OCI-LY3 (cell line): Measurements from ENCODE around the gene GRIK4.

Experiments used
- H2AFZ ChIP-seq: fragments of 200-600, 300-600 bp; shearing (Covaris generic); 2 replicates; pipeline ENCODE4 v1.6.0; 2014; ENCODE audit warnings: antibody characterized with exemption, low read depth, low read length
- H3K27ac ChIP-seq: fragments of 200-600, 300-600 bp; sonication (generic); 2 replicates; pipeline ENCODE4 v1.5.1; 2014; ENCODE audit warnings: mild to moderate bottlenecking, low read length, moderate library complexity, mixed read lengths
- H3K27me3 ChIP-seq: fragments of 200-600, 300-600 bp; sonication (generic); 2 replicates; pipeline ENCODE4 v1.6.1; 2014; ENCODE audit warnings: low read depth, low read length, mixed read lengths
- H3K36me3 ChIP-seq: fragments of 200-600, 300-600 bp; sonication (generic); replicated peaks from 2 replicates; pipeline ENCODE3; 2014; ENCODE audit warnings: low read depth, low read length, mixed read lengths
- H3K4me1 ChIP-seq: fragments of 300-600, 200-600 bp; sonication (generic); 2 replicates; pipeline ENCODE4 v1.6.1; 2014; ENCODE audit warnings: low read length, mixed read lengths
- H3K4me2 ChIP-seq: fragments of 200-600, 300-600 bp; sonication (generic); 2 replicates; pipeline ENCODE4 v1.6.1; 2014; ENCODE audit warnings: low read length, mixed read lengths
- H3K4me3 ChIP-seq: fragments of 300-600, 200-600 bp; sonication (generic); 2 replicates; pipeline ENCODE4 v1.5.1; 2014; ENCODE audit warnings: antibody characterized with exemption, mild to moderate bottlenecking, low read length, moderate library complexity
- H3K79me2 ChIP-seq: fragments of 300-600, 200-600 bp; shearing (Covaris generic); 2 replicates; pipeline ENCODE4 v1.6.1; 2014; ENCODE audit warnings: mild to moderate bottlenecking, low read length, mixed read lengths
- H3K9ac ChIP-seq: fragments of 300-600, 200-600 bp; shearing (Covaris generic); 2 replicates; pipeline ENCODE4 v1.6.0; 2014; ENCODE audit warnings: mild to moderate bottlenecking, low read length, moderate library complexity
- H3K9me3 ChIP-seq: fragments of 200-600, 300-600 bp; shearing (Covaris generic); 2 replicates; pipeline ENCODE4 v1.6.1; 2014; ENCODE audit warnings: low read length, mixed read lengths; ENCODE audit not compliant: insufficient read depth
- H4K20me1 ChIP-seq: fragments of 200-600, 300-600 bp; sonication (generic); 2 replicates; pipeline ENCODE4 v1.6.1; 2016; ENCODE audit warnings: low read length, mixed read lengths; ENCODE audit not compliant: insufficient read depth
- EZH2phosphoT487 ChIP-seq: fragments of 200-600 bp; shearing (Covaris generic); IDR thresholded peaks from 2 replicates; pipeline ENCODE4 v1.6.1; 2018; ENCODE audit warnings: antibody characterized with exemption, mixed run types, low read depth
- TF ChIP-seq, protein P1 (sequence below): fragments of 200-600, 300-600 bp; sonication (generic); IDR thresholded peaks from 2 replicates; pipeline ENCODE4 v1.5.1; 2014; ENCODE audit warnings: antibody characterized with exemption, low read length, low read depth

GRIK4 gene

DNA sequence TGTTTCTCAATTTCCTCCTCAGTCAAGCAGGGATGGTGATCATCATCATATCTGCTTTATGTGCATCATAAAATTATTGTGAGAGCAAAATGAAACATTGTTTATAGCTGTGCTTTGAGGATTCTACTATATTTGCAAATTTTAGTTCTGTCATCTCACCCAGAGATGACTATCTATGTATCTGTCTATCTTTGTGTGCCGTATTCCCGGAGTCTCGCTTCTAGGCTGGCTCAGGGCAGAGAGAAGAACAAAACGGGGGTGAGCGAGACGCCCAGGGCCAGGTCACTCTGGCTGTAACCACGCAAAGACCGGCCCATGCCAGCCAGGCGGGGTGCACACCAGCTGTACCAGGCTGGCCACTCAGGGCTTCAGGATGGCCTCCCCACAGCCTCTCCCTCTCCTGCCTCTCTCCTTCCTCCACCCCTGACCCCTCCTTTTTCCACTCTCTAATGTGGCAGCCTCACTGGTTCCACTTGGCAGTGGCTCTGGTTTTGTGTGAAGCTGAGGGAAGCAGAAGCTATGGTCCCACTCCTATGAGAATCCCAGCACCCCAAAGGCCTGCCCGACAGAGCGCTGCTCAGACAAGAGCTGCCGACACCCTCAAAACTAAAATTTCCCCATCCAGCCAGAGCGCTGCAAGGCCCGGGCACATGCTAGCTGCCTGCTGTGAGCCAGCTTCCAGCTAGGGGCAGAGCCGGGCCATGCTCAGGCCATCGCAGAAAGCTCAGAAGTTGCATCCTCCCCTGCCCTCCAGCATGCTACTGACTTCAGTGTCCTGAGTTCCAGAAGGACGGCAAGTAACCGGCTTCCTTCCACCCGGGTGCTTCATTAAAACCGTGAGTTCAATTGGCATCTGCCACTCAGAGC, 372.8 kb downstream of the GRIK4 start:
- Histone ChIP-seq H3K4me3 (no peak overlapping the region), H3K36me3 (no peaks in the 10 kb centered on the region), H4K20me1 (no peaks in the 10 kb centered on the region), H3K79me2 (no peaks in the 10 kb centered on the region), H3K27ac (no peak overlapping the region), H2AFZ (no peak overlapping the region), H3K9ac (no peak overlapping the region), H3K4me2 (no peak overlapping the region), H3K9me3 (no peaks in the 10 kb centered on the region), H3K27me3 (peaks cover 73% of the 10 kb centered on the region), H3K4me1 (no peaks in the 10 kb centered on the region)
- TF ChIP-seq, protein P1, sequence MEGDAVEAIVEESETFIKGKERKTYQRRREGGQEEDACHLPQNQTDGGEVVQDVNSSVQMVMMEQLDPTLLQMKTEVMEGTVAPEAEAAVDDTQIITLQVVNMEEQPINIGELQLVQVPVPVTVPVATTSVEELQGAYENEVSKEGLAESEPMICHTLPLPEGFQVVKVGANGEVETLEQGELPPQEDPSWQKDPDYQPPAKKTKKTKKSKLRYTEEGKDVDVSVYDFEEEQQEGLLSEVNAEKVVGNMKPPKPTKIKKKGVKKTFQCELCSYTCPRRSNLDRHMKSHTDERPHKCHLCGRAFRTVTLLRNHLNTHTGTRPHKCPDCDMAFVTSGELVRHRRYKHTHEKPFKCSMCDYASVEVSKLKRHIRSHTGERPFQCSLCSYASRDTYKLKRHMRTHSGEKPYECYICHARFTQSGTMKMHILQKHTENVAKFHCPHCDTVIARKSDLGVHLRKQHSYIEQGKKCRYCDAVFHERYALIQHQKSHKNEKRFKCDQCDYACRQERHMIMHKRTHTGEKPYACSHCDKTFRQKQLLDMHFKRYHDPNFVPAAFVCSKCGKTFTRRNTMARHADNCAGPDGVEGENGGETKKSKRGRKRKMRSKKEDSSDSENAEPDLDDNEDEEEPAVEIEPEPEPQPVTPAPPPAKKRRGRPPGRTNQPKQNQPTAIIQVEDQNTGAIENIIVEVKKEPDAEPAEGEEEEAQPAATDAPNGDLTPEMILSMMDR = no peak
- no peak for TF ChIP-seq EZH2phosphoT487

DNA sequence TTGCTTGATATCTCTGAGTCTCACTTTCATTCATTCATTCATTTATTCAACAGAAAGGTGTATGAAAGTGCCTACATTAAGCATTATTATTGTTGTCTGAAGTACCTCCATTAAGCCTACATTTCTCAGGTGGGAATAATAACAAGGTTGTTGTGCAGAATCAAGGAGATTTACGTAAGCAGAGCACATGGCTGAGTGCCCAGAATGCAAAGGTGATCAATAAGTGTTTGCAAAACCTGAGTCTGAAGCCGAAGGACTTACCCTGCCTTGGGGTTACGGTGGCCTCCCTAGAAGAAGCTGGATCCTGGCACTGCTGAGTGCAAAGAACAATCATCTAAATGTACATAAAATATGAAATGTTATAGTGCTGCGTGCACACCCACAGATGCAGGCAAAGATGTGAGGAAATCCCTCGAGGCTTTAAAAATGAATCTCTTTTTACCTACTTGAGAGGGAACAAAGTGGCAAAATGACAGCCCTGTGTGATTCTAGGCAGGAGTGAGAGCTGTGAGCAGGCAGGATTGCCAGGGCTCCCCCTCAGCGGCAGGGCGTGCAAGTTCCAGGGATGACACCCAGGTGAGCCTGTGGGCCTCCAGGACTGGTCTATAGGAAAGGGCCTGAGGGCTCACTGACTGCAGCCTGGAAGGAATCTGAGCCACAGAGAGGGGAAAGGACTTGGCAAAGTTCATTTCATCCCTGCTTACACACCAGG, 379.2 kb downstream of the GRIK4 start:
- H3K9ac ChIP-seq = no peak overlapping the region
- no peaks in the 10 kb centered on the region for H3K4me1 ChIP-seq
- no peak overlapping the region for H2AFZ ChIP-seq
- peaks cover 40% of the 10 kb centered on the region for H3K27me3 ChIP-seq
- H3K27ac ChIP-seq = no peak overlapping the region
- H3K79me2 ChIP-seq = no peaks in the 10 kb centered on the region
- no peak overlapping the region for H3K4me3 ChIP-seq
- H3K36me3 ChIP-seq = no peaks in the 10 kb centered on the region
- no peaks in the 10 kb centered on the region for H3K9me3 ChIP-seq
- TF ChIP-seq, protein P1 = no peak
- H4K20me1 ChIP-seq = no peaks in the 10 kb centered on the region
- H3K4me2 ChIP-seq = no peak overlapping the region

DNA sequence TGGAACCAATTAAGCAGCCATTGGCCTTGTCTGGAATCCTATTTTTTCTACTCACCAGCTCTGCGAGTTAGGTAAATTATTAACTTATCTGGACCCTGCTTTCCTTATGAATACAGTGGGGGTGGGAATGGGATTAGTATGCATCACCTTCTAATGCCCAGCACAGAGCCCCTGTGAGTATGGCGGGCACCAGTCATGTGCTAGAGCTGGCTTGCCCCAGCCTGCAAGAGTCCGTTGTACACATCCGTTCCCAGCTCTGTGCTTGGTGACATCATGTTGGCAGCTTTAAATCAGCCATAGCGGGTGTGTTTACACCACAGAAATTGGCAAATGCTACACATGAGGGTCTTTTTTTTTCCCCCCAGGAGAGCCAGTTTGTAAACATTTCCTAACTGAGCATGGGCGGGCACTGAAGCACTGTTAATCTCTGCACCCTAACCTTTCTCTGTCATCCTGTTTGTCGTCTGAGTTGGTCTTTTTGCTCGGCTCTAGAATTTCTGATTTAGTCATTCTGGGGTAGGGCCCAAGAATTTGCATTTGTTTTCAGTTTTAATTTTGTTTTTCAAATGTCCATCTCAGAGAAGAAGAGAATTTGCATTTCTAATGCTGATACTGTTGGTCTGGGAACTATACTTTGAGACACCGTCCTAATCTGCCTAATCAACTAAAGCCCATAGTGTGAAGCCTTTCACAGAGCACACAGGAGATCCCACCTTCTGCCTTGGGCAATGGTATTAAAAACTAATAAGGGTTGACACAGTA, 382.1 kb downstream of the GRIK4 start:
- no peaks in the 10 kb centered on the region for H3K36me3 ChIP-seq
- H3K27me3 ChIP-seq = peaks cover 22% of the 10 kb centered on the region
- H3K4me1 ChIP-seq = no peaks in the 10 kb centered on the region
- H3K9me3 ChIP-seq = no peaks in the 10 kb centered on the region
- H4K20me1 ChIP-seq = no peaks in the 10 kb centered on the region
- H3K9ac ChIP-seq = no peak overlapping the region
- H2AFZ ChIP-seq = no peak overlapping the region
- no peak overlapping the region for H3K4me3 ChIP-seq
- H3K27ac ChIP-seq = no peak overlapping the region
- TF ChIP-seq EZH2phosphoT487 = no peak
- TF ChIP-seq, protein P1 = no peak
- peak overlapping the region; percentile 4; the same call in 1 of the 2 replicates for H3K4me2 ChIP-seq
- H3K79me2 ChIP-seq = no peaks in the 10 kb centered on the region
